ENCODE data around the gene THAP4. TPM values are rescaled to one million over a fixed set of nuclear protein-coding genes. Genes with fewer than 3 reads are reported as not detected.

The THAP4 gene
- total and polyA plus RNA-seq, 2 of the 4 experiments (the other 2 are of a cell fraction), result 33.9 to 55.1 TPM

GRCh38 chr2:241598487-241598886, 38.5 kb downstream of the THAP4 start:
- H3K23ac ChIP-seq (ENCODE audit: low read depth, low read length), result no peak overlapping the region
- H2BK20ac ChIP-seq (ENCODE audit: low read depth, low read length), result no peak overlapping the region
- no peak overlapping the region for H4K91ac ChIP-seq (ENCODE audit: insufficient read depth, low read depth, low read length)
- in situ Hi-C loops (cut with MboI; ENCODE audit: low sequenced_read_pairs) (no loop called here), dilution Hi-C loops (cut with HindIII; ENCODE audit: low sequenced_read_pairs, unreplicated experiment) (no loop called here), intact Hi-C loops (cut with micrococcal nuclease) (no loop called here)
- no peak for ATAC-seq (ENCODE audit: low read depth)
- CTCF ChIA-PET, result interaction anchor here (0.6 to 1.3 kb wide), 4 partner anchors 8 to 94 kb away, joined by 3 to 4 read pairs (median 4); no protein-coding TSS in a partner anchor
- peaks cover 38% of the 10 kb centered on the region for H3K36me3 ChIP-seq (ENCODE audit: control insufficient read depth, insufficient read depth, low read length)
- H4K20me1 ChIP-seq (ENCODE audit: insufficient read depth, low read length), result no peaks in the 10 kb centered on the region
- H2BK15ac ChIP-seq (ENCODE audit: low read depth, low read length), result no peak overlapping the region
- WGBS, 2 experiments (ENCODE audit: extremely low coverage in 2 of 2, insufficient read length in 1 of 2), result no CpG with 5 or more reads among the region's 1 CpG
- DNase-seq, result no peak
- no peaks in the 10 kb centered on the region for H3K9me3 ChIP-seq (ENCODE audit: control insufficient read depth, insufficient read depth, low read length)
- BruUV-seq (replicated peaks), result TSS peak; percentile 40
- no peaks in the 10 kb centered on the region for H3K27me3 ChIP-seq (ENCODE audit: control insufficient read depth, insufficient read depth, low read length)
- no peaks in the 10 kb centered on the region; the same call in 1 of the 2 replicates for H3K4me1 ChIP-seq (ENCODE audit: control insufficient read depth, insufficient read depth, low read length)
- H3K4me2 ChIP-seq (ENCODE audit: low read depth, low read length), result no peak overlapping the region
- H2BK5ac ChIP-seq (ENCODE audit: low read depth, low read length, poor library complexity, severe bottlenecking), result no peak overlapping the region
- H3K4me3 ChIP-seq (ENCODE audit: insufficient read depth, low read depth, low read length), result no peak overlapping the region
- no peak overlapping the region for H3K56ac ChIP-seq (ENCODE audit: extremely low read depth, insufficient read depth, low read length)
- no peak overlapping the region for H3K27ac ChIP-seq (ENCODE audit: insufficient read depth, low read length)
- peaks cover 8 to 20% of the 10 kb centered on the region in 2 experiments; a peak in 2 of 4 replicates for H3K79me1 ChIP-seq (ENCODE audit: low read depth in 1 of 2, low read length in 2 of 2)
- no peak overlapping the region for H3K9ac ChIP-seq (ENCODE audit: low read depth, low read length)
- POLR2A ChIA-PET (ENCODE audit: unreplicated experiment), result no interaction called here
- no peak overlapping the region for H4K5ac ChIP-seq (ENCODE audit: low read depth, low read length)
- H3K4ac ChIP-seq (ENCODE audit: low read depth, low read length), result no peak overlapping the region
- no peak overlapping the region for H2AK5ac ChIP-seq (ENCODE audit: low read depth, low read length)
- H2BK120ac ChIP-seq (ENCODE audit: low read depth, low read length), result no peak overlapping the region
- TF ChIP-seq USF2 (IDR thresholded peaks at IDR 0.05; ENCODE audit: low read depth, low read length) (no peak), NFE2L2 (IDR thresholded peaks at IDR 0.05; ENCODE audit: low read depth, low read length) (no peak), MAZ (IDR thresholded peaks at IDR 0.05; ENCODE audit: borderline replicate concordance, low read depth, low read length) (no peak), CTCF (conservative IDR thresholded peaks at IDR 0.05; ENCODE audit: low read depth, low read length) (no peak), SMC3 (IDR thresholded peaks at IDR 0.05; ENCODE audit: low read depth, low read length) (no peak), RAD21 (IDR thresholded peaks at IDR 0.05; ENCODE audit: low read length) (no peak), RFX5 (IDR thresholded peaks at IDR 0.05; ENCODE audit: low read depth, low read length) (no peak), RCOR1 (IDR thresholded peaks at IDR 0.05; ENCODE audit: insufficient replicate concordance, low read length) (no peak), FOS (IDR thresholded peaks at IDR 0.05; ENCODE audit: low read depth, low read length) (no peak), MXI1 (IDR thresholded peaks at IDR 0.05; ENCODE audit: borderline replicate concordance, low read depth, low read length) (no peak), ELK1 (IDR thresholded peaks at IDR 0.05; ENCODE audit: borderline replicate concordance, low read depth, low read length) (no peak), CHD1 (IDR thresholded peaks at IDR 0.05; ENCODE audit: low read depth, low read length) (no peak), BHLHE40 (IDR thresholded peaks at IDR 0.05; ENCODE audit: low read depth, low read length) (no peak), POLR2A (IDR thresholded peaks at IDR 0.05; ENCODE audit: low read depth, low read length) (no peak), CEBPB (IDR thresholded peaks at IDR 0.05; ENCODE audit: low read depth, low read length) (no peak), MAFK (IDR thresholded peaks at IDR 0.05; ENCODE audit: low read depth, low read length) (no peak)
- peak overlapping the region; percentile 52 for H2AK9ac ChIP-seq (replicated peaks; ENCODE audit: low read depth, low read length, poor library complexity)
- H2AFZ ChIP-seq (replicated peaks; ENCODE audit: low read length, poor library complexity), result no peak overlapping the region
- no peaks in the 10 kb centered on the region for H3K9me1 ChIP-seq (ENCODE audit: insufficient read depth, low read length)
- no peak overlapping the region for H3K14ac ChIP-seq (replicated peaks; ENCODE audit: low read depth, low read length)
- H4K8ac ChIP-seq (ENCODE audit: low read depth in 2 of 2, low read length in 2 of 2), result no peak overlapping the region
- no peak overlapping the region for H3K18ac ChIP-seq (ENCODE audit: low read depth, low read length)
